HepG2 (cell line): ENCODE data around the gene UBR1. TPM values are rescaled to one million over a fixed set of nuclear protein-coding genes. Genes with fewer than 3 reads are reported as not detected.
A peak's percentile ranks its signal among the peaks of the same experiment; 100 is the strongest.

Experiments used
- CHD4 ChIP-seq: fragments of 200-600 bp; sonication (generic); IDR thresholded peaks from 2 replicates; pipeline ENCODE4 v1.7.0; 2017; ENCODE audit warnings: mild to moderate bottlenecking, low read length, borderline replicate concordance
- FOXA1 ChIP-seq, 2 experiments: fragments of 450-650 bp in 1 of 2; sonication (generic) in 1 of 2; formaldehyde crosslinking in 1 of 2; IDR thresholded peaks; 2 replicates each; pipeline versions ENCODE4 v1.4.0 to v1.6.1; 2016 to 2020; ENCODE audit warnings: missing genetic modification reagents in 1 of 2
- GTF2F1 ChIP-seq: fragments of 150-350 bp; IDR thresholded peaks from 2 replicates; pipeline ENCODE4 v1.6.1; 2014; ENCODE audit warnings: low read length
- HCFC1 ChIP-seq: fragments of 150-350 bp; IDR thresholded peaks from 2 replicates; pipeline ENCODE4 v1.6.1; 2014; ENCODE audit warnings: low read depth, low read length
- ISL2 ChIP-seq: sonication (generic); formaldehyde crosslinking; IDR thresholded peaks from 2 replicates; pipeline ENCODE4 v1.5.0; 2020; ENCODE audit warnings: missing genetic modification reagents
- KAT2B ChIP-seq: fragments of 150-350 bp; IDR thresholded peaks from 2 replicates; pipeline ENCODE4 v1.6.1; 2014; ENCODE audit warnings: low read depth, low read length, borderline replicate concordance
- KAT7 ChIP-seq: IDR thresholded peaks from 2 replicates; pipeline ENCODE4 v1.6.1; 2018; ENCODE audit warnings: borderline replicate concordance, missing compliant biosample characterization
- KDM6A ChIP-seq: IDR thresholded peaks from 2 replicates; pipeline ENCODE4 v1.6.1; 2016; ENCODE audit warnings: low read depth
- KLF6 ChIP-seq: IDR thresholded peaks from 2 replicates; pipeline ENCODE4 v1.8.0; 2016; ENCODE audit warnings: missing biosample characterization, missing genetic modification reagents
- PHF21A ChIP-seq: sonication (generic); formaldehyde crosslinking; IDR thresholded peaks from 2 replicates; pipeline ENCODE4 v1.5.0; 2020; ENCODE audit warnings: mild to moderate bottlenecking, missing genetic modification reagents
- POLR2AphosphoS5 ChIP-seq: IDR thresholded peaks from 2 replicates; pipeline ENCODE4 v1.6.1; 2012; ENCODE audit warnings: low read depth, low read length
- RFX1 ChIP-seq: fragments of 450-650 bp; IDR thresholded peaks from 2 replicates; pipeline ENCODE4 v1.6.1; 2017
- SKI ChIP-seq: fragments of 450-650 bp; IDR thresholded peaks from one replicate; pipeline ENCODE4 v1.6.1; 2018; ENCODE audit warnings: mild to moderate bottlenecking; ENCODE audit not compliant: partially characterized antibody
- SNAI1 ChIP-seq: sonication (generic); formaldehyde crosslinking; IDR thresholded peaks from 2 replicates; pipeline ENCODE4 v1.5.0; 2020; ENCODE audit warnings: mild to moderate bottlenecking, missing genetic modification reagents, borderline replicate concordance
- SNAPC2 ChIP-seq: sonication (generic); formaldehyde crosslinking; IDR thresholded peaks from 2 replicates; pipeline ENCODE4 v1.8.1; 2022; ENCODE audit warnings: mild to moderate bottlenecking, missing genetic modification reagents
- TCF12 ChIP-seq, 2 experiments: fragments of 450-650 bp in 1 of 2; sonication (generic) in 1 of 2; formaldehyde crosslinking in 1 of 2; IDR thresholded peaks; 2 replicates each; pipeline versions ENCODE4 v1.6.1 to v1.8.0; 2017 to 2022; ENCODE audit warnings: antibody characterized with exemption in 1 of 2, mild to moderate bottlenecking in 1 of 2, missing genetic modification reagents in 1 of 2, moderate library complexity in 1 of 2
- TOE1 ChIP-seq: sonication (generic); formaldehyde crosslinking; IDR thresholded peaks from 2 replicates; pipeline ENCODE4 v1.4.0; 2020; ENCODE audit warnings: mild to moderate bottlenecking, missing genetic modification reagents
- YEATS2 ChIP-seq: sonication (generic); formaldehyde crosslinking; IDR thresholded peaks from 2 replicates; pipeline ENCODE4 v1.4.0; 2020; ENCODE audit warnings: missing genetic modification reagents, borderline replicate concordance
- ZKSCAN8 ChIP-seq: IDR thresholded peaks from 2 replicates; pipeline ENCODE4 v1.6.1; 2016; ENCODE audit warnings: borderline replicate concordance, missing genetic modification reagents, missing compliant biosample characterization
- ZNF333 ChIP-seq: sonication (generic); formaldehyde crosslinking; IDR thresholded peaks from 2 replicates; pipeline ENCODE4 v1.4.0; 2020; ENCODE audit warnings: mild to moderate bottlenecking, missing genetic modification reagents, borderline replicate concordance
- ZNF556 ChIP-seq: sonication (generic); formaldehyde crosslinking; IDR thresholded peaks from 2 replicates; pipeline ENCODE4 v1.4.0; 2020; ENCODE audit warnings: mild to moderate bottlenecking, missing genetic modification reagents, borderline replicate concordance
- ZNF678 ChIP-seq: sonication (generic); formaldehyde crosslinking; IDR thresholded peaks from 2 replicates; pipeline ENCODE4 v1.4.0; 2020; ENCODE audit warnings: mild to moderate bottlenecking, missing genetic modification reagents
- ZNF703 ChIP-seq: sonication (generic); formaldehyde crosslinking; IDR thresholded peaks from 2 replicates; pipeline ENCODE4 v1.5.1; 2020; ENCODE audit warnings: missing genetic modification reagents, mild to moderate bottlenecking, moderate library complexity, borderline replicate concordance
- ZNF772 ChIP-seq: sonication (generic); formaldehyde crosslinking; IDR thresholded peaks from 2 replicates; pipeline ENCODE4 v1.5.0; 2020; ENCODE audit warnings: mild to moderate bottlenecking, missing genetic modification reagents
- ZNF776 ChIP-seq: sonication (generic); formaldehyde crosslinking; IDR thresholded peaks from 2 replicates; pipeline ENCODE4 v1.4.0; 2020; ENCODE audit warnings: mild to moderate bottlenecking, missing genetic modification reagents
- polyA plus RNA-seq, 8 experiments: library from polyadenylated mRNA; depleted of rRNA in 3 of 8; stranded (reverse) in 7 of 8; unstranded in 1 of 8; fragments of >200 nt; fragmentation: Illumina TruSeq in 4 of 8; extraction: Trizol in 4 of 8; gene quantifications; 2 replicates each; pipeline versions ENCODE4 v1.2.1 to v1.2.3, GENCODE V29; 2011 to 2016; ENCODE audit warnings: low read depth in 4 of 8, missing spikeins in 1 of 8, mixed read lengths in 1 of 8; ENCODE audit not compliant: insufficient read depth in 1 of 8
- total RNA-seq, 5 experiments: library from RNA; depleted of rRNA; stranded (reverse); fragments of >200 nt; fragmentation: Illumina TruSeq; extraction: Trizol; gene quantifications; 2 replicates each; pipeline ENCODE4 v1.2.3, GENCODE V29; 2016; ENCODE audit warnings: low read depth in 1 of 5
- TF ChIP-seq, protein P1 (sequence below): sonication (generic); formaldehyde crosslinking; IDR thresholded peaks from 2 replicates; pipeline ENCODE4 v1.5.0; 2020; ENCODE audit warnings: mild to moderate bottlenecking, low read depth, missing genetic modification reagents, borderline replicate concordance
- TF ChIP-seq, protein P2 (sequence below): sonication (generic); formaldehyde crosslinking; IDR thresholded peaks from 2 replicates; pipeline ENCODE4 v1.8.0; 2022; ENCODE audit warnings: mild to moderate bottlenecking, missing genetic modification reagents, moderate library complexity
- TF ChIP-seq, protein P3 (sequence below): conservative IDR thresholded peaks from 2 replicates; pipeline ENCODE4 v1.6.1; 2018; ENCODE audit warnings: missing genetic modification reagents
- TF ChIP-seq, protein P4 (sequence below): sonication (generic); formaldehyde crosslinking; IDR thresholded peaks from 2 replicates; pipeline ENCODE4 v1.8.0; 2022; ENCODE audit warnings: mild to moderate bottlenecking, missing genetic modification reagents, moderate library complexity

UBR1 gene
- total and polyA plus RNA-seq, 2 of the 13 experiments (the other 11 are each of a cell fraction or from before 2014, with no cell fraction given) = 6.4 to 18.0 TPM

DNA sequence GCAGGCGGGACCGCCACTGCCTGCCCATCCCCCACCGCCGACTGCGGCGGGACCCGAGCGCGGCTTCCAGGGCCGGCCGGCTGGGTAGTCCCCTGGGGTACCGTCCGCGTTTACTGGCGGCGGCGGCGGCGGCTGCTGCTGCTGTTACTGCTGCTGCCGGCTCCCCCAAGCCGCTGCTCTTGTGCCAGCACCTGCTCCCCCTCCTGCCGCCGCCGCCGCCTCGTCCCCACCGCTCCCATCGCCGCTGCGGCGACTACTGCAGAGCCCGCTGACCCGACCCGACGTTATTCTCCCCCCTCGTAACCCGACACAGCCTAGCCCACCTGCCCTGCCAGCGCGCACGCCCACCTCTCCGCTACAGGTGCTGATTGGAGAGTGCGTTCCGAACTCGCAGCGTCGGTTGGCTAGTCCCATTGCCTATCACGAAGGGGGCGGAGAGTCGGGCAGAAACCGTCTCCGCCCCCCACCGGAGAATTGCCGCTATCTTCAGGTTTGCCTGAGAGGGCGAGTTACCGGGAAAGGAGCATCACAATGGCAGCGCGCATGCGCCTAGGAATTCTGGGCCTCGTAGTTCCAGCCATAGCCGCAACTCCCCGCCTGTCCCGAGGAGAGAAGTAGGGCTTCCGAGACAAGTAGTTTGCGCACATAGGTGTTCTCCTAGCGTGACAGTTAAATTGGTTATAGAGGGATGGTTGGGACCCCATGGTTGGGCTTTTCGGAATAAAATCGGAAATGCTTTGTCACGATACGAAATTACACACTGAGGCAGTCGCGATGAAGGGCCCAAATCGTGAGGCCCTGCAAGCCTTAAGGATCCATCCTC lies 185.1 kb downstream of the UBR1 start, which contains the start of gene TTBK2 (continued):
- TF ChIP-seq TCF12 (IDR thresholded peaks at IDR 0.05) (no peak), TCF12 (CRISPR knock-in tag; IDR thresholded peaks at IDR 0.05) (no peak), ZKSCAN8 (CRISPR knock-in tag) (no peak), KAT7 (CRISPR knock-in tag) (peak; percentile 77; the same call in 1 of the 2 replicates), TOE1 (CRISPR knock-in tag) (no peak), CHD4 (no peak), SNAPC2 (no peak), PHF21A (CRISPR knock-in tag) (no peak), ZNF333 (CRISPR knock-in tag) (0 out of 2 replicates have a peak, but pooled peaks have one; percentile 75), KLF6 (CRISPR knock-in tag) (no peak), SNAI1 (no peak), HCFC1 (peak; percentile 78), ZNF556 (CRISPR knock-in tag) (no peak), RFX1 (no peak), KAT2B (no peak), ZNF776 (CRISPR knock-in tag) (no peak), ZNF772 (no peak), SKI (no peak), ZNF678 (CRISPR knock-in tag) (no peak), KDM6A (CRISPR knock-in tag) (no peak), YEATS2 (CRISPR knock-in tag) (no peak), ISL2 (CRISPR knock-in tag) (no peak; the same call in 1 of the 2 replicates), ZNF703 (CRISPR knock-in tag) (no peak), FOXA1 (IDR thresholded peaks at IDR 0.05) (no peak), FOXA1 (CRISPR knock-in tag; IDR thresholded peaks at IDR 0.05) (no peak), POLR2AphosphoS5 (peak; percentile 72), GTF2F1 (no peak)
- TF ChIP-seq, protein P1, sequence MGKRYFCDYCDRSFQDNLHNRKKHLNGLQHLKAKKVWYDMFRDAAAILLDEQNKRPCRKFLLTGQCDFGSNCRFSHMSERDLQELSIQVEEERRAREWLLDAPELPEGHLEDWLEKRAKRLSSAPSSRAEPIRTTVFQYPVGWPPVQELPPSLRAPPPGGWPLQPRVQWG (CRISPR knock-in tag) = no peak
- TF ChIP-seq, protein P2, sequence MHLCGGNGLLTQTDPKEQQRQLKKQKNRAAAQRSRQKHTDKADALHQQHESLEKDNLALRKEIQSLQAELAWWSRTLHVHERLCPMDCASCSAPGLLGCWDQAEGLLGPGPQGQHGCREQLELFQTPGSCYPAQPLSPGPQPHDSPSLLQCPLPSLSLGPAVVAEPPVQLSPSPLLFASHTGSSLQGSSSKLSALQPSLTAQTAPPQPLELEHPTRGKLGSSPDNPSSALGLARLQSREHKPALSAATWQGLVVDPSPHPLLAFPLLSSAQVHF (CRISPR knock-in tag) = no peak
- TF ChIP-seq, protein P3, sequence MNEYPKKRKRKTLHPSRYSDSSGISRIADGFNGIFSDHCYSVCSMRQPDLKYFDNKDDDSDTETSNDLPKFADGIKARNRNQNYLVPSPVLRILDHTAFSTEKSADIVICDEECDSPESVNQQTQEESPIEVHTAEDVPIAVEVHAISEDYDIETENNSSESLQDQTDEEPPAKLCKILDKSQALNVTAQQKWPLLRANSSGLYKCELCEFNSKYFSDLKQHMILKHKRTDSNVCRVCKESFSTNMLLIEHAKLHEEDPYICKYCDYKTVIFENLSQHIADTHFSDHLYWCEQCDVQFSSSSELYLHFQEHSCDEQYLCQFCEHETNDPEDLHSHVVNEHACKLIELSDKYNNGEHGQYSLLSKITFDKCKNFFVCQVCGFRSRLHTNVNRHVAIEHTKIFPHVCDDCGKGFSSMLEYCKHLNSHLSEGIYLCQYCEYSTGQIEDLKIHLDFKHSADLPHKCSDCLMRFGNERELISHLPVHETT = peak; percentile 96
- TF ChIP-seq, protein P4, sequence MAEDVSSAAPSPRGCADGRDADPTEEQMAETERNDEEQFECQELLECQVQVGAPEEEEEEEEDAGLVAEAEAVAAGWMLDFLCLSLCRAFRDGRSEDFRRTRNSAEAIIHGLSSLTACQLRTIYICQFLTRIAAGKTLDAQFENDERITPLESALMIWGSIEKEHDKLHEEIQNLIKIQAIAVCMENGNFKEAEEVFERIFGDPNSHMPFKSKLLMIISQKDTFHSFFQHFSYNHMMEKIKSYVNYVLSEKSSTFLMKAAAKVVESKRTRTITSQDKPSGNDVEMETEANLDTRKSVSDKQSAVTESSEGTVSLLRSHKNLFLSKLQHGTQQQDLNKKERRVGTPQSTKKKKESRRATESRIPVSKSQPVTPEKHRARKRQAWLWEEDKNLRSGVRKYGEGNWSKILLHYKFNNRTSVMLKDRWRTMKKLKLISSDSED (CRISPR knock-in tag) = no peak
